Measurements from ENCODE around the gene WDR7. TPM values are rescaled to one million over a fixed set of nuclear protein-coding genes. Genes with fewer than 3 reads are reported as not detected.

Gene WDR7
- total and polyA plus RNA-seq, 10 of the 15 experiments (the other 5 are each of a cell fraction or from before 2014, with no cell fraction given) = 2.8 to 16.5 (median 11.7) TPM

- Histone ChIP-seq H3K4me1 (ENCODE audit: control insufficient read depth, insufficient read depth, low read length) (peaks cover 6% of the 10 kb centered on the region; the same call in 1 of the 2 replicates), H3K79me2 (ENCODE audit: control insufficient read depth, insufficient read depth, low read length) (no peaks in the 10 kb centered on the region), H3K27me3 (replicated peaks in 1 of 2; ENCODE audit: control insufficient read depth in 2 of 2, insufficient read depth in 2 of 2, low read length in 1 of 2) (no peaks in the 10 kb centered on the region), H3K4me3 (no peak overlapping the region), H3K36me3 (ENCODE audit: control insufficient read depth in 2 of 2, insufficient read depth in 2 of 2, low read length in 1 of 2) (no peaks in the 10 kb centered on the region), H3K4me2 (ENCODE audit: control insufficient read depth, insufficient read depth) (no peak overlapping the region), H2AFZ (ENCODE audit: control insufficient read depth, low read depth, low read length) (no peak overlapping the region), H3K9me3 (replicated peaks; ENCODE audit: control insufficient read depth, insufficient read depth, low read length) (no peaks in the 10 kb centered on the region), H3K9ac (ENCODE audit: control insufficient read depth, insufficient read depth, low read length) (no peak overlapping the region), H4K20me1 (ENCODE audit: control insufficient read depth, insufficient read depth) (no peaks in the 10 kb centered on the region), H3K27ac (ENCODE audit: control insufficient read depth, insufficient read depth) (no peak overlapping the region)
- BruUV-seq (replicated peaks) = no TSS peak
- in situ Hi-C loops (cut with MboI) = no loop called here
- WGBS (ENCODE audit: insufficient coverage, insufficient replicate concordance, low lambda C conversion rate, missing lambda C conversion rate) = 67% methylated on average over 5 of the region's 5 CpGs
- DNase-seq (ENCODE audit: low read depth, low spot score) = no peak
- intact Hi-C loops (cut with micrococcal nuclease; ENCODE audit: unreplicated experiment) = no loop called here
- no peak for ATAC-seq
- ChIA-PET RAD21 (ENCODE audit: unreplicated experiment) (no interaction called here), CTCF (interaction anchor here (0.6 to 0.8 kb wide), 2 partner anchors 11 kb away, joined by 3 read pairs; no protein-coding TSS in a partner anchor), POLR2A (no interaction called here), SMC1A (ENCODE audit: uncharacterized antibody, unreplicated experiment) (interaction anchor here (1.3 kb wide), 1 partner anchor 64 kb away, joined by 3 read pairs; no protein-coding TSS in a partner anchor)
- no peak for FAIRE-seq
- no peak for TF ChIP-seq NFYA (IDR thresholded peaks at IDR 0.05; ENCODE audit: borderline replicate concordance, low read depth, low read length)
- no peak for TF ChIP-seq NRF1 (conservative IDR thresholded peaks at IDR 0.05; ENCODE audit: low read depth, low read length)
- TF ChIP-seq PAX5 (IDR thresholded peaks at IDR 0.05; ENCODE audit: borderline replicate concordance, low read depth, low read length) = no peak
- no peak for TF ChIP-seq E2F4 (IDR thresholded peaks at IDR 0.05; ENCODE audit: low read depth, low read length)
- no peak for TF ChIP-seq NR2C2 (IDR thresholded peaks at IDR 0.05; ENCODE audit: borderline replicate concordance, control insufficient read depth, insufficient read length, low read depth)
- TF ChIP-seq SMARCA5 (IDR thresholded peaks at IDR 0.05) = no peak
Measured at GRCh38 chr18:56853961-56854360, 202.8 kb downstream of the WDR7 start.

GRCh38 chr18:56861244-56861643, 210.1 kb downstream of the WDR7 start:
- no peaks in the 10 kb centered on the region for H3K79me2 ChIP-seq (ENCODE audit: control insufficient read depth, insufficient read depth, low read length)
- H2AFZ ChIP-seq (ENCODE audit: control insufficient read depth, low read depth, low read length) = no peak overlapping the region
- in situ Hi-C loops (cut with MboI) = no loop called here
- H3K4me2 ChIP-seq (ENCODE audit: control insufficient read depth, insufficient read depth) = no peak overlapping the region
- FAIRE-seq = no peak
- no peaks in the 10 kb centered on the region for H4K20me1 ChIP-seq (ENCODE audit: control insufficient read depth, insufficient read depth)
- intact Hi-C loops (cut with micrococcal nuclease; ENCODE audit: unreplicated experiment) = no loop called here
- BruUV-seq (replicated peaks) = no TSS peak
- WGBS (ENCODE audit: insufficient coverage, insufficient replicate concordance, low lambda C conversion rate, missing lambda C conversion rate) = 96% methylated on average over 6 of the region's 6 CpGs
- no peak overlapping the region for H3K9ac ChIP-seq (ENCODE audit: control insufficient read depth, insufficient read depth, low read length)
- no peak overlapping the region for H3K27ac ChIP-seq (ENCODE audit: control insufficient read depth, insufficient read depth)
- CTCF ChIA-PET = interaction anchor here (0.7 to 1.6 kb wide), 5 partner anchors 8 to 191 kb away, joined by 3 to 9 read pairs (median 3); no protein-coding TSS in a partner anchor
- SMC1A ChIA-PET (ENCODE audit: uncharacterized antibody, unreplicated experiment) = interaction anchor here (1.7 kb wide), 1 partner anchor 9 kb away, joined by 5 read pairs; no protein-coding TSS in a partner anchor
- H3K9me3 ChIP-seq (replicated peaks; ENCODE audit: control insufficient read depth, insufficient read depth, low read length) = no peaks in the 10 kb centered on the region
- H3K36me3 ChIP-seq (ENCODE audit: control insufficient read depth in 2 of 2, insufficient read depth in 2 of 2, low read length in 1 of 2) = no peaks in the 10 kb centered on the region
- POLR2A ChIA-PET = no interaction called here
- H3K4me1 ChIP-seq (ENCODE audit: control insufficient read depth, insufficient read depth, low read length) = no peaks in the 10 kb centered on the region
- no peak overlapping the region for H3K4me3 ChIP-seq
- H3K27me3 ChIP-seq (replicated peaks in 1 of 2; ENCODE audit: control insufficient read depth in 2 of 2, insufficient read depth in 2 of 2, low read length in 1 of 2) = no peaks in the 10 kb centered on the region
- TF ChIP-seq FOXK2 (IDR thresholded peaks at IDR 0.05) (no peak), CBX3 (IDR thresholded peaks at IDR 0.05; ENCODE audit: borderline replicate concordance, low read depth) (no peak), SREBF1 (IDR thresholded peaks at IDR 0.05; ENCODE audit: low read length) (no peak), BRCA1 (IDR thresholded peaks at IDR 0.05; ENCODE audit: low read depth, low read length) (no peak), E4F1 (IDR thresholded peaks at IDR 0.05; ENCODE audit: borderline replicate concordance, partially characterized antibody) (no peak), IRF4 (IDR thresholded peaks at IDR 0.05; ENCODE audit: low read depth, low read length) (no peak), GABPA (IDR thresholded peaks at IDR 0.05; ENCODE audit: low read depth) (no peak), TAF1 (IDR thresholded peaks at IDR 0.05; ENCODE audit: borderline replicate concordance, low read depth, low read length) (no peak), MAX (IDR thresholded peaks at IDR 0.05; ENCODE audit: low read depth, low read length) (no peak)
- RAD21 ChIA-PET (ENCODE audit: unreplicated experiment) = no interaction called here
- no peak for DNase-seq (ENCODE audit: low read depth, low spot score)
- no peak for ATAC-seq
